Smooth muscle cell (in vitro differentiated cells): ENCODE measurements around the gene NPAS2. TPM values are rescaled to one million over a fixed set of nuclear protein-coding genes. Genes with fewer than 3 reads are reported as not detected.

ENCODE experiments used
- DNase-seq: peaks from one replicate; lab custom pipeline; 2025; ENCODE audit not compliant: unreplicated experiment; lab: John Stamatoyannopoulos, UW
- H2AFZ ChIP-seq: fragments of 200-600 bp; sonication (generic); 2 replicates; pipeline ENCODE4 v1.6.0; 2016; ENCODE audit warnings: antibody characterized with exemption, low read depth, mild to moderate bottlenecking
- H3F3A ChIP-seq: fragments of 200-600 bp; sonication (generic); 2 replicates; pipeline ENCODE4 v1.6.0; 2017; ENCODE audit warnings: antibody characterized with exemption, low read depth
- H3K27ac ChIP-seq: fragments of 200-600 bp; sonication (generic); 2 replicates; pipeline ENCODE4 v1.5.1; 2016; ENCODE audit warnings: low read depth, mild to moderate bottlenecking
- H3K27me3 ChIP-seq: fragments of 200-600 bp; sonication (generic); 2 replicates; pipeline ENCODE4 v1.6.1; 2016; ENCODE audit warnings: low read depth, mild to moderate bottlenecking
- H3K36me3 ChIP-seq: fragments of 200-600 bp; sonication (generic); 2 replicates; pipeline ENCODE4 v1.5.1; 2016; ENCODE audit warnings: low read depth
- H3K4me1 ChIP-seq: fragments of 200-600 bp; sonication (generic); 2 replicates; pipeline ENCODE4 v1.5.1; 2016; ENCODE audit warnings: low read depth
- H3K4me2 ChIP-seq: fragments of 200-600 bp; sonication (generic); 2 replicates; pipeline ENCODE4 v1.6.0; 2016; ENCODE audit warnings: mild to moderate bottlenecking
- H3K4me3 ChIP-seq: fragments of 200-600 bp; sonication (generic); 2 replicates; pipeline ENCODE4 v1.5.1; 2016; ENCODE audit warnings: mild to moderate bottlenecking
- H3K79me2 ChIP-seq: fragments of 200-600 bp; sonication (generic); 2 replicates; pipeline ENCODE4 v1.6.0; 2016; ENCODE audit warnings: low read depth, mild to moderate bottlenecking
- H3K9ac ChIP-seq: fragments of 200-600 bp; sonication (generic); 2 replicates; pipeline ENCODE4 v1.6.0; 2016; ENCODE audit warnings: low read depth
- H3K9me3 ChIP-seq: fragments of 200-600 bp; sonication (generic); replicated peaks from 2 replicates; pipeline ENCODE4 v1.5.1; 2016; ENCODE audit warnings: low read depth
- H4K20me1 ChIP-seq: fragments of 200-600 bp; sonication (generic); 2 replicates; pipeline ENCODE4 v1.6.0; 2016; ENCODE audit warnings: low read depth
- WGBS: methylation state at CpG from one replicate; pipeline ENCODE4 v1.1.7; 2016; ENCODE audit warnings: low lambda C conversion rate; 5-methylcytosine and 5-hydroxymethylcytosine counted together
- polyA plus RNA-seq: library from polyadenylated mRNA; unstranded; fragments of >200 nt; fragmentation: Nextera tagmentation; extraction: Ambion mirVana; gene quantifications from 2 replicates; pipeline ENCODE4 v1.2.1, GENCODE V29; 2016
- total RNA-seq: library from RNA; depleted of rRNA; stranded (reverse); fragments of >200 nt; gene quantifications from 2 replicates; pipeline ENCODE4 v1.2.3, GENCODE V29; 2014
- TF ChIP-seq, protein P1 (sequence below): fragments of 200-600 bp; sonication (generic); IDR thresholded peaks from 2 replicates; pipeline ENCODE4 v1.5.1; 2017; ENCODE audit warnings: borderline replicate concordance, mild to moderate bottlenecking, antibody characterized with exemption; ENCODE audit not compliant: insufficient read depth, poor library complexity, severe bottlenecking

The NPAS2 gene
- total and polyA plus RNA-seq, 2 experiments from 2014 or later: 20.2 to 20.7 TPM

GRCh38 chr2:100824842-100825241 lies 4.9 kb downstream of the NPAS2 start:
- no peak for DNase-seq
- Histone ChIP-seq H3K36me3 (no peaks in the 10 kb centered on the region), H3K27ac (no peak overlapping the region), H4K20me1 (peaks cover 64% of the 10 kb centered on the region), H3K9me3 (no peaks in the 10 kb centered on the region), H3K27me3 (no peaks in the 10 kb centered on the region), H3K4me1 (peaks cover 16% of the 10 kb centered on the region), H3K4me2 (no peak overlapping the region), H3K4me3 (no peak overlapping the region), H2AFZ (no peak overlapping the region), H3K79me2 (peaks cover 95% of the 10 kb centered on the region), H3F3A (no peaks in the 10 kb centered on the region), H3K9ac (no peak overlapping the region)
- TF ChIP-seq, protein P1, sequence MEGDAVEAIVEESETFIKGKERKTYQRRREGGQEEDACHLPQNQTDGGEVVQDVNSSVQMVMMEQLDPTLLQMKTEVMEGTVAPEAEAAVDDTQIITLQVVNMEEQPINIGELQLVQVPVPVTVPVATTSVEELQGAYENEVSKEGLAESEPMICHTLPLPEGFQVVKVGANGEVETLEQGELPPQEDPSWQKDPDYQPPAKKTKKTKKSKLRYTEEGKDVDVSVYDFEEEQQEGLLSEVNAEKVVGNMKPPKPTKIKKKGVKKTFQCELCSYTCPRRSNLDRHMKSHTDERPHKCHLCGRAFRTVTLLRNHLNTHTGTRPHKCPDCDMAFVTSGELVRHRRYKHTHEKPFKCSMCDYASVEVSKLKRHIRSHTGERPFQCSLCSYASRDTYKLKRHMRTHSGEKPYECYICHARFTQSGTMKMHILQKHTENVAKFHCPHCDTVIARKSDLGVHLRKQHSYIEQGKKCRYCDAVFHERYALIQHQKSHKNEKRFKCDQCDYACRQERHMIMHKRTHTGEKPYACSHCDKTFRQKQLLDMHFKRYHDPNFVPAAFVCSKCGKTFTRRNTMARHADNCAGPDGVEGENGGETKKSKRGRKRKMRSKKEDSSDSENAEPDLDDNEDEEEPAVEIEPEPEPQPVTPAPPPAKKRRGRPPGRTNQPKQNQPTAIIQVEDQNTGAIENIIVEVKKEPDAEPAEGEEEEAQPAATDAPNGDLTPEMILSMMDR: no peak
- 98% methylated on average over 5 of the region's 5 CpGs for WGBS

- Histone ChIP-seq H3K9me3 (no peaks in the 10 kb centered on the region), H3K27ac (no peak overlapping the region), H2AFZ (no peak overlapping the region), H3K79me2 (peaks cover 97% of the 10 kb centered on the region), H3K4me2 (no peak overlapping the region), H3K36me3 (no peaks in the 10 kb centered on the region), H3K9ac (no peak overlapping the region), H3K4me3 (no peak overlapping the region), H3K27me3 (no peaks in the 10 kb centered on the region), H3K4me1 (peaks cover 8% of the 10 kb centered on the region), H4K20me1 (peaks cover 75% of the 10 kb centered on the region), H3F3A (no peaks in the 10 kb centered on the region)
- WGBS: 98% methylated on average over 2 of the region's 2 CpGs
- TF ChIP-seq, protein P1: no peak
- no peak for DNase-seq
Observed at GRCh38 chr2:100826494-100826893, 6.6 kb downstream of the NPAS2 start.

GRCh38 chr2:100831158-100831750 lies 11.3 kb downstream of the NPAS2 start:
- Histone ChIP-seq H2AFZ (no peak overlapping the region), H3K9me3 (no peaks in the 10 kb centered on the region), H3K9ac (no peak overlapping the region), H3K36me3 (no peaks in the 10 kb centered on the region), H3K27me3 (no peaks in the 10 kb centered on the region), H3K79me2 (peaks cover 88% of the 10 kb centered on the region), H3K27ac (no peak overlapping the region), H3K4me3 (no peak overlapping the region), H3F3A (no peaks in the 10 kb centered on the region), H3K4me2 (peak overlapping the region; percentile 22), H4K20me1 (peaks cover 79% of the 10 kb centered on the region), H3K4me1 (peaks cover 6% of the 10 kb centered on the region)
- WGBS: 63% methylated on average over 9 of the region's 9 CpGs
- no peak for DNase-seq
- TF ChIP-seq, protein P1: no peak

DNA sequence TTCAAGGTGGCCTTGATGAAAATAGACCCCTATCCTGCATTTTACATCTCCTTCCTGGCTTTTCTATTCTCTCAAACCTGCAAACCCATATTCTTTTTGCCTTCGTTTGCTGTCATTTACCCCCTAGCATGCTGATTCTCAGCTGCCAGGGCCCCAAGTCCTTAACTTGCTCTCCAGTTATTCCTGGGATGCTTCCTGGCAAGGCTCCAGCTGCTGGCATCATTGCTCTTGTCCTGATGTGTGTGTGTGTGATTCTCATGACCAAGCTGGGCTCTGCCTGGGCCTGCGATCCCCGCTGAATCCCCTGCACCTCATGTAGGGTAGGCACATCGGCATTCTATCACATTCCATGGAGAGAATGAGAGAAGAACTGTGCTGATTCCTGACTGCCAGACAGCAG lies 11.9 kb downstream of the NPAS2 start:
- no peak overlapping the region for H3K9ac ChIP-seq
- H3K27me3 ChIP-seq: no peaks in the 10 kb centered on the region
- WGBS: 96% methylated on average over 4 of the region's 4 CpGs

More for the DNA sequence above, 11.9 kb downstream of the NPAS2 start:
- no peaks in the 10 kb centered on the region for H3F3A ChIP-seq
- H3K27ac ChIP-seq: no peak overlapping the region
- peaks cover 79% of the 10 kb centered on the region for H4K20me1 ChIP-seq
- no peaks in the 10 kb centered on the region for H3K36me3 ChIP-seq
- H3K4me3 ChIP-seq: no peak overlapping the region
- no peak for DNase-seq
- TF ChIP-seq, protein P1: no peak
- H3K4me2 ChIP-seq: peak overlapping the region; percentile 22
- H3K4me1 ChIP-seq: peaks cover 6% of the 10 kb centered on the region
- H3K9me3 ChIP-seq: no peaks in the 10 kb centered on the region
- no peak overlapping the region for H2AFZ ChIP-seq
- H3K79me2 ChIP-seq: peaks cover 84% of the 10 kb centered on the region
